ENCODE data around the gene THRSP. TPM values are rescaled to one million over a fixed set of nuclear protein-coding genes. Genes with fewer than 3 reads are reported as not detected.
"Not testable (repeated sequence)": the region's sequence is repeated elsewhere in the genome, so short reads cannot be mapped to it uniquely, and the experiment has no call there.

The THRSP gene
- polyA plus RNA-seq, 5 donors: 0.31 to 0.54 (median 0.36) TPM

GRCh38 chr11:78038697-78039313 is 24.9 kb upstream of the THRSP start:
- no peak for DNase-seq

GRCh38 chr11:78039391-78039918 is 24.2 kb upstream of the THRSP start:
- DNase-seq: no peak

- peak; percentile 68 for DNase-seq
Observed at GRCh38 chr11:78039919-78040671, 23.6 kb upstream of the THRSP start.

GRCh38 chr11:78040691-78041379 is 22.8 kb upstream of the THRSP start:
- no peak for DNase-seq

GRCh38 chr11:78041380-78041719 is 22.3 kb upstream of the THRSP start:
- DNase-seq: not testable (repeated sequence)

- DNase-seq: no peak
Observed at GRCh38 chr11:78041843-78042440, 21.7 kb upstream of the THRSP start.

GRCh38 chr11:78044706-78045105 is 19.0 kb upstream of the THRSP start:
- DNase-seq: no peak

GRCh38 chr11:78045851-78046485 is 17.7 kb upstream of the THRSP start:
- peak; percentile 86 to 88 for DNase-seq

- no peak for DNase-seq
Observed at GRCh38 chr11:78046486-78046854, 17.2 kb upstream of the THRSP start.

- no peak for DNase-seq
Observed at GRCh38 chr11:78048561-78048960, 15.1 kb upstream of the THRSP start.

GRCh38 chr11:78049348-78049747 is 14.3 kb upstream of the THRSP start:
- no peak for DNase-seq

- no peak for DNase-seq
Observed at GRCh38 chr11:78050964-78051831, 12.5 kb upstream of the THRSP start.

GRCh38 chr11:78054971-78055370 is 8.7 kb upstream of the THRSP start:
- DNase-seq: no peak

GRCh38 chr11:78056093-78056492 is 7.6 kb upstream of the THRSP start:
- DNase-seq: no peak

GRCh38 chr11:78057462-78058055 is 6.1 kb upstream of the THRSP start:
- no peak for DNase-seq

GRCh38 chr11:78059749-78060328 is 3.8 kb upstream of the THRSP start:
- not testable (repeated sequence) for DNase-seq

GRCh38 chr11:78060533-78060932 is 3.1 kb upstream of the THRSP start:
- DNase-seq: no peak

- DNase-seq: no peak
Observed at GRCh38 chr11:78061088-78061920, 2.4 kb upstream of the THRSP start.

GRCh38 chr11:78061921-78062311 is 1.7 kb upstream of the THRSP start:
- no peak for DNase-seq
